GM21528 (cell line): ENCODE measurements around the gene KCNMA1.

Experiments used
- ATAC-seq: cut with Tn5 transposase; IDR thresholded peaks from one replicate; pipeline ENCODE4 v1.9.1; 2021; ENCODE audit warnings: mild to moderate bottlenecking, moderate library complexity; ENCODE audit not compliant: unreplicated experiment, low FRiP score

The KCNMA1 gene

GRCh38 chr10:77212632-77213031, 425.0 kb downstream of the KCNMA1 start:
- ATAC-seq: no peak

- ATAC-seq: no peak
Measured at GRCh38 chr10:77210645-77211044, 427.0 kb downstream of the KCNMA1 start.

GRCh38 chr10:77208684-77209256, 428.8 kb downstream of the KCNMA1 start:
- no peak for ATAC-seq

GRCh38 chr10:77207828-77208185, 429.8 kb downstream of the KCNMA1 start:
- ATAC-seq: no peak

- ATAC-seq: no peak
Measured at GRCh38 chr10:77207182-77207827, 430.3 kb downstream of the KCNMA1 start.

GRCh38 chr10:77205135-77205534, 432.5 kb downstream of the KCNMA1 start:
- ATAC-seq: no peak

- ATAC-seq: no peak
Measured at GRCh38 chr10:77204171-77204570, 433.4 kb downstream of the KCNMA1 start.

- no peak for ATAC-seq
Measured at GRCh38 chr10:77202857-77203256, 434.8 kb downstream of the KCNMA1 start.

- ATAC-seq: no peak
Measured at GRCh38 chr10:77201135-77202106, 436.2 kb downstream of the KCNMA1 start.

GRCh38 chr10:77197544-77197943, 440.1 kb downstream of the KCNMA1 start:
- no peak for ATAC-seq

GRCh38 chr10:77196614-77197013, 441.0 kb downstream of the KCNMA1 start:
- ATAC-seq: no peak

- no peak for ATAC-seq
Measured at GRCh38 chr10:77195101-77195500, 442.5 kb downstream of the KCNMA1 start.

GRCh38 chr10:77193001-77193400, 444.6 kb downstream of the KCNMA1 start:
- ATAC-seq: no peak

- no peak for ATAC-seq
Measured at GRCh38 chr10:77192402-77192801, 445.2 kb downstream of the KCNMA1 start.

- no peak for ATAC-seq
Measured at GRCh38 chr10:77191324-77192049, 446.1 kb downstream of the KCNMA1 start.

- ATAC-seq: no peak
Measured at GRCh38 chr10:77190291-77190690, 447.3 kb downstream of the KCNMA1 start.

- no peak for ATAC-seq
Measured at GRCh38 chr10:77189520-77189919, 448.1 kb downstream of the KCNMA1 start.

- ATAC-seq: no peak
Measured at GRCh38 chr10:77189075-77189474, 448.5 kb downstream of the KCNMA1 start.

GRCh38 chr10:77188521-77188920, 449.1 kb downstream of the KCNMA1 start:
- no peak for ATAC-seq

GRCh38 chr10:77188000-77188395, 449.6 kb downstream of the KCNMA1 start:
- ATAC-seq: no peak
